GM23248 (cell line): Measurements from ENCODE around the gene INHBE.

Source experiments
- EZH2 ChIP-seq: fragments of 200-600 bp; sonication (generic); IDR thresholded peaks from 2 replicates; pipeline ENCODE4 v1.6.1; 2018; ENCODE audit warnings: antibody characterized with exemption, mild to moderate bottlenecking; ENCODE audit not compliant: insufficient read depth, poor library complexity, severe bottlenecking
- EZH2phosphoT487 ChIP-seq: fragments of 200-600 bp; sonication (generic); IDR thresholded peaks from 2 replicates; pipeline ENCODE4 v1.6.1; 2018; ENCODE audit warnings: antibody characterized with exemption, moderate library complexity, mild to moderate bottlenecking, low read depth; ENCODE audit not compliant: insufficient read depth

- TF ChIP-seq EZH2 (no peak), EZH2phosphoT487 (no peak)
These were observed 1.8 kb downstream of the INHBE start for GRCh38 chr12:57456737-57457490.
